Measurements from ENCODE around the gene SSR1.

DNA sequence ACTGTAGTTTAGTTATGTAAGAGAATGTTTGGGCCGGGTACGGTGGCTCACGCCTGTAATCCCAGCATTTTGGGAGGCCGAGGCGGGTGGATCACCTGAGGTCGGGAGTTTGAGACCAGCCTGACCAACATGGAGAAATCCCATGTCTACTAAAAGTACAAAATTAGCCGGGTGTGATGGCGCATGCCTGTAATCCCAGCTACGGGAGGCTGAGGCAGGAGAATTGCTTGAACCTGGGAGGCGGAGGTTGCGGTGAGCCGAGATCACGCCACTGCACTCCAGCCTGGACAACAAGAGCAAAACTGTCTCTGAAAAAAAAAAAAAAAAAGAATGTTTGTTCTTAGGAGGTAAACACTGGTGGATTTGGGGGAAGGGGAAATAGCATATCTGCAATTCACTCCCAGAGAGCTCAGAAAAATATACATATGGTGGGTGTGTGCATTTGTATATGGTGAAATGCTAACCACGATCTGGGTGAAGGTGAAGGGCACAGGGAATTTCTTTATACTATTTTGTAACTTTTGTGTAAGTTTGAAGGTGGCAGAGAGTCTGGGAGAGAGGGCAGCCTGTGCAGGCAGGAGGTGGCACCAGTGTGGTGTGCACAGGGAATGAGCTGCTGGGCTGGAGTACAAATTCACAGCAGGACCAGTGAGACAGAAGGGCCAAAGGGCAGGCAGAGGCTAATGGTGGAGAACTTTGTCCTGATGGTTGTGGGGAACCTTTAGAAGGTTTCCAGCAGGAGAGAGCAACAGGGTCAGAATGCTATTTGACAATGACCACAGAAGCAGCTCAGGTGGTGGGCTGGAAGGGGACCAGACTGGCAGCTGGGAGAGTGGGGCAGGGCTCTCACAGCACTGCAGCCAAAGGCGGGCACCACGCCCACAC lies 42.4 kb downstream of the SSR1 start:
- no peak for TF ChIP-seq CTCF (IDR thresholded peaks at IDR 0.05; ENCODE audit: insufficient read depth, low read length)
- TF ChIP-seq SPI1 (IDR thresholded peaks at IDR 0.05; ENCODE audit: borderline replicate concordance, low read depth): no peak
- no peak for TF ChIP-seq GABPA (IDR thresholded peaks at IDR 0.05; ENCODE audit: low read depth)
- TF ChIP-seq POLR2AphosphoS5 (IDR thresholded peaks at IDR 0.05; ENCODE audit: low read depth): no peak
- no peak for TF ChIP-seq REST (IDR thresholded peaks at IDR 0.05; ENCODE audit: insufficient replicate concordance, low read depth)

Measured in HL-60 (cell line).